ACHN (cell line): ENCODE results near the gene MAP3K15.
A peak's percentile ranks its signal among the peaks of the same experiment; 100 is the strongest.
"Not testable (repeated sequence)": the region's sequence is repeated elsewhere in the genome, so short reads cannot be mapped to it uniquely, and the experiment has no call there.

Experiments used
- DNase-seq: peaks from one replicate; pipeline ENCODE4 v3.0.0-alpha.2; 2015
- in situ Hi-C: cut with HindIII; loops from 2 replicates; pipeline ENCODE4 v1.10.0; 2017; ENCODE audit warnings: low sequenced_read_pairs, low pct_ligation_motif_present, low pct_unique_long_range_greater_than_20kb

Gene MAP3K15

GRCh38 chrX:19448077-19448476 is 67.2 kb downstream of the MAP3K15 start:
- in situ Hi-C loops, result no loop called here
- DNase-seq, result no peak

GRCh38 chrX:19446397-19446796 is 68.9 kb downstream of the MAP3K15 start:
- in situ Hi-C loops, result no loop called here

GRCh38 chrX:19445772-19446171 is 69.5 kb downstream of the MAP3K15 start:
- DNase-seq, in situ Hi-C loops: not testable (repeated sequence)

More at GRCh38 chrX:19446397-19446796, 68.9 kb downstream of the MAP3K15 start:
- DNase-seq, result no peak

GRCh38 chrX:19443869-19444526 is 71.3 kb downstream of the MAP3K15 start:
- in situ Hi-C loops, result no loop called here
- DNase-seq, result no peak

GRCh38 chrX:19440713-19441112 is 74.6 kb downstream of the MAP3K15 start:
- in situ Hi-C loops, result no loop called here
- DNase-seq, result peak; percentile 13

- in situ Hi-C loops, result not testable (repeated sequence)
Measured at GRCh38 chrX:19422661-19423060, 92.6 kb downstream of the MAP3K15 start.

GRCh38 chrX:19410259-19410658 is 105.0 kb downstream of the MAP3K15 start:
- in situ Hi-C loops, result no loop called here
- DNase-seq, result no peak

More at GRCh38 chrX:19422661-19423060, 92.6 kb downstream of the MAP3K15 start:
- not testable (repeated sequence) for DNase-seq

- no peak for DNase-seq
- in situ Hi-C loops, result no loop called here
Measured at GRCh38 chrX:19403696-19404095, 111.6 kb downstream of the MAP3K15 start.

GRCh38 chrX:19392703-19393102 is 122.6 kb downstream of the MAP3K15 start:
- no peak for DNase-seq
- in situ Hi-C loops, result no loop called here

GRCh38 chrX:19392078-19392477 is 123.2 kb downstream of the MAP3K15 start:
- no peak for DNase-seq
- in situ Hi-C loops, result no loop called here

- no peak for DNase-seq
- in situ Hi-C loops, result no loop called here
Measured at GRCh38 chrX:19389227-19389845, 126.0 kb downstream of the MAP3K15 start.

- no peak for DNase-seq
- in situ Hi-C loops, result no loop called here
Measured at GRCh38 chrX:19388741-19389140, 126.6 kb downstream of the MAP3K15 start.

- in situ Hi-C loops, result no loop called here
- no peak for DNase-seq
Measured at GRCh38 chrX:19388064-19388679, 127.1 kb downstream of the MAP3K15 start.

GRCh38 chrX:19386679-19387078 is 128.6 kb downstream of the MAP3K15 start:
- in situ Hi-C loops, result no loop called here

GRCh38 chrX:19382555-19383145 is 132.7 kb downstream of the MAP3K15 start:
- in situ Hi-C loops, result no loop called here
- peak; percentile 23 for DNase-seq

More at GRCh38 chrX:19386679-19387078, 128.6 kb downstream of the MAP3K15 start:
- DNase-seq, result no peak

- no peak for DNase-seq
- in situ Hi-C loops, result no loop called here
Measured at GRCh38 chrX:19381326-19381725, 134.0 kb downstream of the MAP3K15 start.

- in situ Hi-C loops, result no loop called here
- no peak for DNase-seq
Measured at GRCh38 chrX:19377799-19378198, 137.5 kb downstream of the MAP3K15 start.

GRCh38 chrX:19375546-19375945 is 139.8 kb downstream of the MAP3K15 start:
- no peak for DNase-seq
- in situ Hi-C loops, result no loop called here

GRCh38 chrX:19373351-19373891 is 141.9 kb downstream of the MAP3K15 start:
- DNase-seq, result no peak
- in situ Hi-C loops, result no loop called here
